Stomach (tissue), 9 donors: Measurements from ENCODE around the gene CTH. TPM values are rescaled to one million over a fixed set of nuclear protein-coding genes. Genes with fewer than 3 reads are reported as not detected.
"Not testable (repeated sequence)": the region's sequence is repeated elsewhere in the genome, so short reads cannot be mapped to it uniquely, and the experiment has no call there.

Source experiments
- DNase-seq, 2 donors: peaks; one replicate each; pipeline versions ENCODE4 v3.0.0 to v3.0.0-alpha.2; 2013 to 2019
- H3K27ac ChIP-seq, 5 donors: fragments of 200-600 bp in 4 of 5; sonication (generic) in 4 of 5; one replicate each; pipeline ENCODE4 v1.5.1; 2013 to 2019; ENCODE audit warnings: mild to moderate bottlenecking in 1 of 5, moderate library complexity in 1 of 5
- H3K27me3 ChIP-seq, 3 donors: fragments of 200-600 bp; sonication (generic); one replicate each; pipeline ENCODE4 v1.5.1; 2017 to 2019; ENCODE audit warnings: mixed run types in 1 of 3
- H3K36me3 ChIP-seq, 4 donors: fragments of 200-600 bp; sonication (generic); 1 replicate in 3 of 4; 2 replicates in 1 of 4; pipeline ENCODE4 v1.5.1; 2016 to 2019
- H3K4me1 ChIP-seq, 4 donors: fragments of 200-600 bp; sonication (generic); one replicate each; pipeline ENCODE4 v1.5.1; 2016 to 2019
- H3K4me3 ChIP-seq, 4 donors: fragments of 200-600 bp; sonication (generic) in 3 of 4; one replicate each; pipeline ENCODE4 v1.5.1; 2016 to 2019; ENCODE audit warnings: mild to moderate bottlenecking in 1 of 4
- H3K9me3 ChIP-seq, 4 donors: fragments of 200-600 bp; sonication (generic); one replicate each; pipeline ENCODE4 v1.5.1; 2016 to 2019
- EP300 ChIP-seq: sonication (generic); formaldehyde crosslinking; IDR thresholded peaks from one replicate; pipeline ENCODE4 v1.6.1; 2017; ENCODE audit warnings: antibody characterized with exemption
- POLR2A ChIP-seq, 4 donors: fragments of 450-650 bp; IDR thresholded peaks; one replicate each; pipeline ENCODE4 v1.6.1; 2016; ENCODE audit warnings: antibody characterized with exemption in 4 of 4, control low read depth in 2 of 4, mild to moderate bottlenecking in 1 of 4, moderate library complexity in 1 of 4
- POLR2AphosphoS5 ChIP-seq, 3 donors: sonication (generic); formaldehyde crosslinking; IDR thresholded peaks; one replicate each; pipeline ENCODE4 v1.6.1; 2016; ENCODE audit warnings: antibody characterized with exemption in 3 of 3
- WGBS, 5 donors: extraction: QIAGEN DNeasy Blood & Tissue Kit in 3 of 5; methylation state at CpG; one replicate each; pipeline versions ENCODE4 v1.1.5 to v1.1.7; 2013 to 2018; 5-methylcytosine and 5-hydroxymethylcytosine counted together
- intact Hi-C: fragments of 100-400 bp; cut with DNase I; formaldehyde crosslinking; loops from one replicate; pipeline ENCODE4 v1.15.1; 2023; ENCODE audit warnings: low total_unique reads
- polyA plus RNA-seq, 3 donors: library from polyadenylated mRNA; stranded (reverse); fragments of 200-250 nt; gene quantifications; one replicate each; pipeline ENCODE4 v1.2.3, GENCODE V29; 2013
- total RNA-seq, 5 donors: library from RNA; depleted of rRNA; stranded (reverse); fragments of >200 nt; gene quantifications; one replicate each; pipeline versions ENCODE4 v1.1.0 to v1.2.3, GENCODE V29; 2014 to 2016
- TF ChIP-seq, protein P1 (sequence below), 7 experiments: fragments of 450-650 bp in 4 of 7; fragments of 200-600 bp in 3 of 7; sonication (generic) in 3 of 7; IDR thresholded peaks; one replicate each; pipeline ENCODE4 v1.5.1; 2016 to 2019; ENCODE audit warnings: antibody characterized with exemption in 7 of 7, control low read depth in 2 of 7, mild to moderate bottlenecking in 1 of 7
- donor health status: healthy with polysubstance abuse.
- donor health status: Bipolar disorder and iron deficiency.
- donor health status: healthy.

The CTH gene
- total and polyA plus RNA-seq, 8 donors = 0.89 to 16.9 (median 5.6) TPM

DNA sequence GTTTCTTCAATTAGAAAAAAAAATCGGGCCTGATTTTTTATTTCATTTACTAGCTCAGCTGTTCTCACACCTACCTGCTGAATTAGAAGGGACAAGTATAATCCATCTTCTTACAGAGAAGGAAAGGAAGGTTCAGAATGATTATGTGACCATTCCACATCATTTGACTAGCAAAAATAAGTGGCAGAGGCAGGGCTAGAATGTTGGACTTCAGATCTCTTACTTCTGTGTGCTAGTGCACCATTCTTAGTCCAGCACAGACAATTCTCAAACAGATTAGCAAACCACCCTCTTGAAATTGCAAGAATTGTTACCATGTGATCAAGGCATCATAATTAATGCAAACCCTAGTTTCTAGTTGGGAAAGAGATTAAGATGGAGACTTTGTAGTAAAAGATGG lies 32.7 kb downstream of the CTH start:
- no peaks in the 10 kb centered on the region for H3K4me1 ChIP-seq
- intact Hi-C loops = no loop called here
- TF ChIP-seq, protein P1, sequence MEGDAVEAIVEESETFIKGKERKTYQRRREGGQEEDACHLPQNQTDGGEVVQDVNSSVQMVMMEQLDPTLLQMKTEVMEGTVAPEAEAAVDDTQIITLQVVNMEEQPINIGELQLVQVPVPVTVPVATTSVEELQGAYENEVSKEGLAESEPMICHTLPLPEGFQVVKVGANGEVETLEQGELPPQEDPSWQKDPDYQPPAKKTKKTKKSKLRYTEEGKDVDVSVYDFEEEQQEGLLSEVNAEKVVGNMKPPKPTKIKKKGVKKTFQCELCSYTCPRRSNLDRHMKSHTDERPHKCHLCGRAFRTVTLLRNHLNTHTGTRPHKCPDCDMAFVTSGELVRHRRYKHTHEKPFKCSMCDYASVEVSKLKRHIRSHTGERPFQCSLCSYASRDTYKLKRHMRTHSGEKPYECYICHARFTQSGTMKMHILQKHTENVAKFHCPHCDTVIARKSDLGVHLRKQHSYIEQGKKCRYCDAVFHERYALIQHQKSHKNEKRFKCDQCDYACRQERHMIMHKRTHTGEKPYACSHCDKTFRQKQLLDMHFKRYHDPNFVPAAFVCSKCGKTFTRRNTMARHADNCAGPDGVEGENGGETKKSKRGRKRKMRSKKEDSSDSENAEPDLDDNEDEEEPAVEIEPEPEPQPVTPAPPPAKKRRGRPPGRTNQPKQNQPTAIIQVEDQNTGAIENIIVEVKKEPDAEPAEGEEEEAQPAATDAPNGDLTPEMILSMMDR (IDR thresholded peaks at IDR 0.05) = no peak
- TF ChIP-seq POLR2A (IDR thresholded peaks at IDR 0.05) (no peak), EP300 (no peak), POLR2AphosphoS5 (IDR thresholded peaks at IDR 0.05) (no peak)
- H3K27ac ChIP-seq = no peak overlapping the region
- H3K9me3 ChIP-seq = no peaks in the 10 kb centered on the region
- H3K36me3 ChIP-seq = peaks cover 0 to 11% (median 5%) of the 10 kb centered on the region in 4 donors
- WGBS, 5 donors = 58 to 86% (median 67%) methylated on average over 1 of the region's 1 CpG
- no peak for DNase-seq
- no peak overlapping the region for H3K4me3 ChIP-seq
- H3K27me3 ChIP-seq = no peaks in the 10 kb centered on the region

DNA sequence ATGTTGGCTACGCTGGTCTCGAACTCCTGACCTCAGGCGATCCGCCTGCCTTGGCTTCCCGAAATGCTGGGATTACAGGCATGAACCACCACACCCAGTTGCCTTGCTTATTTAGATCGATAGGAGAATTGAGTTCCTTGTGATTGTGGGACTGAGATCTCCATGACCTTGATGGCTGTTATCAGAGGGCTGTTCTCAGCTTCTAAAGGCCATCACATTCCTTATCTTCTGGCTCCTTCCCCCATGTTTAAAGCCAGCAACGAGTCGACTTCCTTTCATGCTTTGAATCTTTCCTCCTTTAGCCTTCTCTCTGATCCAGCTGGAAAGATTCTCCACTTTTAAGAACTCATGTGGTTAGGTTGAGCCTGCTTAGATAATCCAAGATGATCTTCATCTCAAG lies 38.0 kb downstream of the CTH start:
- no peak overlapping the region for H3K27ac ChIP-seq
- H3K27me3 ChIP-seq = no peaks in the 10 kb centered on the region
- TF ChIP-seq POLR2A (IDR thresholded peaks at IDR 0.05) (no peak), POLR2AphosphoS5 (IDR thresholded peaks at IDR 0.05) (no peak), EP300 (no peak)
- TF ChIP-seq, protein P1 (IDR thresholded peaks at IDR 0.05) = no peak
- no peaks in the 10 kb centered on the region for H3K4me1 ChIP-seq
- WGBS, 5 donors = 64 to 78% (median 72%) methylated on average over 8 of the region's 8 CpGs
- DNase-seq = no peak
- no peak overlapping the region for H3K4me3 ChIP-seq
- intact Hi-C loops = no loop called here
- no peaks in the 10 kb centered on the region for H3K9me3 ChIP-seq
- H3K36me3 ChIP-seq = no peaks in the 10 kb centered on the region

DNA sequence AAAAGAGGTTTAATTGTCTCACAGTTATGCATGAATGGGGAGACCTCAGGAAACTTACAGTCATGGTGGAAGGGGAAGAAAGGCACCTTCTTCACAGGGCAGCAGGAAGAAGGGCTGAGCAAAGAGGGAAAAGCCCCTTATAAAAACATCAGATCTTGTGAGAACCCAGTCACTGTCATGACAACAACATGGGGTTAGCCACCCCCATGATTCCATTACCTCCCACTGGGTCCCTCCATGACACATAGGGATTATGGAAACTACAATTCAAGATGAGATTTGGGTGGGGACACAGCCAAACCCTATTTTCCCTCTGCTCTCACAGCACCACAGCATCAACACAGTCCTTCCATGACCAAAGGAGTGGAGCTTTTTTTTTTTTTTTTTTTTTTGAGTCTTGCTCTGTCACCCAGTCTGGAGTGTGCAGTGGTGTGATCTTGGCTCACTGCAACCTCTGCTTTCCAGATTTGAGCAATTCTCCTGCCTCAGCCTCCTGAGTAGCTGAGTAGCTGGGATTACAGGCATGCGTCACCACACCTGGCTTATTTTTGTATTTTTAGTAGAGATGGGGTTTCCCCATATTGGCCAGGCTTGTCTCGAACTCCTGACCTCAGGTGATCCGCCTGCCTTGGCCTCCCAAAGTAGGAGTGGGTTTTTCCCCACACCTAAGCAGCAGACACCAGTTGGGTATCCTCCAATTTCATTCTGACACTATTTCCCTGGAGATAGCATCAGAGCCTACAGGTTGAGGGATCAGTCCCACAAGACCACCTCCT lies 41.3 kb downstream of the CTH start:
- DNase-seq, H3K4me1 ChIP-seq, H3K4me3 ChIP-seq, H3K9me3 ChIP-seq, H3K27me3 ChIP-seq, intact Hi-C loops, H3K36me3 ChIP-seq, H3K27ac ChIP-seq: not testable (repeated sequence)
- WGBS, 5 donors = 50 to 88% (median 73%) methylated on average over 3 of the region's 3 CpGs

GRCh38 chr1:70455291-70455690 lies 44.2 kb downstream of the CTH start:
- Histone ChIP-seq H3K36me3 (no peaks in the 10 kb centered on the region), H3K4me1 (no peaks in the 10 kb centered on the region), H3K9me3 (no peaks in the 10 kb centered on the region), H3K27me3 (no peaks in the 10 kb centered on the region), H3K27ac (no peak overlapping the region), H3K4me3 (no peak overlapping the region)
- no peak for TF ChIP-seq POLR2AphosphoS5 (IDR thresholded peaks at IDR 0.05)
- TF ChIP-seq, protein P1 (IDR thresholded peaks at IDR 0.05) = no peak
- TF ChIP-seq POLR2A (IDR thresholded peaks at IDR 0.05) = no peak
- TF ChIP-seq EP300 = no peak
- WGBS, 5 donors = 42 to 71% (median 63%) methylated on average over 2 of the region's 2 CpGs
- intact Hi-C loops = no loop called here
- DNase-seq = no peak

GRCh38 chr1:70458131-70458530 lies 47.1 kb downstream of the CTH start:
- TF ChIP-seq POLR2A (IDR thresholded peaks at IDR 0.05) (no peak), EP300 (no peak), POLR2AphosphoS5 (IDR thresholded peaks at IDR 0.05) (no peak)
- TF ChIP-seq, protein P1 (IDR thresholded peaks at IDR 0.05) = no peak
- H3K27ac ChIP-seq = no peak overlapping the region
- H3K9me3 ChIP-seq = no peaks in the 10 kb centered on the region
- H3K4me1 ChIP-seq = no peaks in the 10 kb centered on the region
- peak in 1 of 2 donors; percentile 27 for DNase-seq
- intact Hi-C loops = no loop called here
- H3K4me3 ChIP-seq = no peak overlapping the region
- no peaks in the 10 kb centered on the region for H3K27me3 ChIP-seq
- no peaks in the 10 kb centered on the region for H3K36me3 ChIP-seq
